NB4 (cell line): ENCODE measurements around the gene DDX4.
"Not testable (repeated sequence)": the region's sequence is repeated elsewhere in the genome, so short reads cannot be mapped to it uniquely, and the experiment has no call there.

Source experiments
- DNase-seq: peaks from one replicate; pipeline ENCODE4 v3.0.0; 2010; ENCODE audit warnings: low read depth
- H3K4me3 ChIP-seq: one replicate; pipeline ENCODE4 v1.5.1; 2011; ENCODE audit warnings: mild to moderate bottlenecking, low read depth, low read length, moderate library complexity
- MYC ChIP-seq: IDR thresholded peaks from 2 replicates; pipeline ENCODE4 v1.6.1; 2011; ENCODE audit warnings: low read depth, low read length
- POLR2A ChIP-seq: IDR thresholded peaks from 2 replicates; pipeline ENCODE4 v1.6.1; 2011; ENCODE audit warnings: mild to moderate bottlenecking; ENCODE audit not compliant: insufficient read length; ENCODE audit errors: extremely low read depth
- TF ChIP-seq, protein P1 (sequence below): IDR thresholded peaks from one replicate; pipeline ENCODE4 v1.5.1; 2012; ENCODE audit warnings: low read depth, low read length
- TF ChIP-seq, protein P2 (sequence below): IDR thresholded peaks from 2 replicates; pipeline ENCODE4 v1.6.1; 2011; ENCODE audit warnings: low read depth, low read length

DDX4 gene

GRCh38 chr5:55737793-55738192 lies at the start of gene DDX4:
Gene DDX4 (plus strand): TSS chr5:55738061. CDS start chr5:55738964, 903 bp downstream.
- no peak within 1 kb of the TSS for H3K4me3 ChIP-seq
- DNase-seq = no peak
- TF ChIP-seq, protein P1, sequence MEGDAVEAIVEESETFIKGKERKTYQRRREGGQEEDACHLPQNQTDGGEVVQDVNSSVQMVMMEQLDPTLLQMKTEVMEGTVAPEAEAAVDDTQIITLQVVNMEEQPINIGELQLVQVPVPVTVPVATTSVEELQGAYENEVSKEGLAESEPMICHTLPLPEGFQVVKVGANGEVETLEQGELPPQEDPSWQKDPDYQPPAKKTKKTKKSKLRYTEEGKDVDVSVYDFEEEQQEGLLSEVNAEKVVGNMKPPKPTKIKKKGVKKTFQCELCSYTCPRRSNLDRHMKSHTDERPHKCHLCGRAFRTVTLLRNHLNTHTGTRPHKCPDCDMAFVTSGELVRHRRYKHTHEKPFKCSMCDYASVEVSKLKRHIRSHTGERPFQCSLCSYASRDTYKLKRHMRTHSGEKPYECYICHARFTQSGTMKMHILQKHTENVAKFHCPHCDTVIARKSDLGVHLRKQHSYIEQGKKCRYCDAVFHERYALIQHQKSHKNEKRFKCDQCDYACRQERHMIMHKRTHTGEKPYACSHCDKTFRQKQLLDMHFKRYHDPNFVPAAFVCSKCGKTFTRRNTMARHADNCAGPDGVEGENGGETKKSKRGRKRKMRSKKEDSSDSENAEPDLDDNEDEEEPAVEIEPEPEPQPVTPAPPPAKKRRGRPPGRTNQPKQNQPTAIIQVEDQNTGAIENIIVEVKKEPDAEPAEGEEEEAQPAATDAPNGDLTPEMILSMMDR = no peak
- TF ChIP-seq MYC (no peak), POLR2A (no peak)
- TF ChIP-seq, protein P2, sequence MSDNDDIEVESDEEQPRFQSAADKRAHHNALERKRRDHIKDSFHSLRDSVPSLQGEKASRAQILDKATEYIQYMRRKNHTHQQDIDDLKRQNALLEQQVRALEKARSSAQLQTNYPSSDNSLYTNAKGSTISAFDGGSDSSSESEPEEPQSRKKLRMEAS = no peak

DNA sequence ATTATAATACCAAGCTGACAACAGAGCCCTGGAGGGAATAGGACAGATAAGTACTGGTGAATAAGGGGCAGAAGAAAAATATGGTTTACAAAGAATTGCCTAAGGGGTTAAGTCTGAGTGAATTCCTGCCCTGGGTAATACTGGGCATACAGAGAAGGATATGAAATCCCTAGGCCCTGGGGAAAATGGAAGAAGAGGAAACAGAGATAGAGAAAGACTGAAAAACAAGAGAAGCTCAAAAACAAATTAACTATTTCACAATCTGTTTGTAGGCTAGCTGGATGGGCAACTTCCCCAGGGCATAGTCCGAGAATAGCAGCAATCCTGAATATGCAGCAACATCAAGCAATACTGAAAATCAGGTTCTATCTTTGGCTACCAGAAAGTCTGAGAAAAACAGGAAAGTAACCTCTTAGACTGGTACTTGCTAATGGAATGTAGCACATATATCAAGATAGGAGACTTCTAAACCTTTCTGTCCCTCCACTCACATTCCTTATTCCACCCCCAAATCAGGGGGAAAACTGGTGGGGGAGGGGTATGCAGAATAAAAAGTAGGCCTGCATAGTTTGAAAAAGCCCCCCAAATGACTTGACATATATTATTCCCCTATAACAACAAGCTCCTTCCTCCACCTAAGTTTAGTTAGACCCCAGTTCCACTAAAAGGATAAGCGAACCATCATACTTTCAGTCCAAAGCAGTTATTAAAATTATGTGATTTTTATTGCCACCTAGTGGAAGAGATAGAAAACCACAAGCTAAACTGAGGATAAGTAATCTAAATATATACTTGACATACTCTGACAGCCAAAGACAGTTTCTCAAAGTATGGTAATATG lies 46.4 kb upstream of the DDX4 start:
- DNase-seq = peak; percentile 53
- TF ChIP-seq, protein P2 = no peak
- TF ChIP-seq, protein P1 = peak; percentile 17
- TF ChIP-seq POLR2A (no peak), MYC (no peak)
- H3K4me3 ChIP-seq = no peak overlapping the region

DNA sequence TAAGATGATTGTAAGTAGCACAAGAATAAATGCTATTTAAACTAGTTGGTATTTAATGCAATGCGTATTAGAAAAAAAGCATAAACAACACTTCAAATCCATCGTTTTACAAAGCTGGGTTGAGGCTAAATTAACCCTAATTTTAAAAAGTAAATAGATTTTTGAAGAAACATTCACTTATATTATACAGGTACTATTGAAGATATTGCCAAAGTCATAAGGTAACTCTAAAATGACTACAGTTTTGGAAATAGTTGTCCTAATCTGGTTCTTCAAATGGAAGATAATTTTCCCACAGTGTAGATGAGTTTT lies 45.8 kb upstream of the DDX4 start:
- DNase-seq = no peak
- TF ChIP-seq, protein P1 = no peak
- no peak for TF ChIP-seq MYC
- TF ChIP-seq POLR2A = no peak
- TF ChIP-seq, protein P2 = no peak
- no peak overlapping the region for H3K4me3 ChIP-seq

DNA sequence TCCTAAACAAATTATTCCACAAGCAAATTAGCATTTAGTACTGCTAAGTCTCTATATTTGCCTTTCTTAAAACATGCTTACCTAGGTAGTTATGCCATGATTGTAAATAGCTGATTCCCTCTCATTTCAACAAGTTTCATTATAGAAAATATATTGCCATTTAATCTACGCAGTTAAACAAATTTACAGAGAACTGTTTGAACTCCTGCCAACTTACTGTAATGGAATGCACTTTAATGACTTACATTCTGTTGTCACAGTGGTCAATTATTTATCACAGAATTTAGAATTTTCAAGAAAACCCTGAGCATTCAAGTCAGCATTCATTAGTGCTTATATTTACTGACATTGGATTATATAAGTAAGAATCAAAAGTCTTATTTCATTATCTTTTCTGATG lies 45.4 kb upstream of the DDX4 start:
- no peak overlapping the region for H3K4me3 ChIP-seq
- TF ChIP-seq POLR2A (no peak), MYC (no peak)
- TF ChIP-seq, protein P2 = no peak
- TF ChIP-seq, protein P1 = no peak
- DNase-seq = no peak

GRCh38 chr5:55694152-55694830 lies 43.6 kb upstream of the DDX4 start:
- no peak overlapping the region for H3K4me3 ChIP-seq
- TF ChIP-seq POLR2A = no peak
- TF ChIP-seq, protein P1 = peak; percentile 17
- DNase-seq = peak; percentile 55

- H3K4me3 ChIP-seq = not testable (repeated sequence)
Measured at GRCh38 chr5:55696704-55697103, 41.2 kb upstream of the DDX4 start.

More at GRCh38 chr5:55696704-55697103, 41.2 kb upstream of the DDX4 start:
- not testable (repeated sequence) for DNase-seq
